ENCODE data around the gene HHIPL1. TPM values are rescaled to one million over a fixed set of nuclear protein-coding genes. Genes with fewer than 3 reads are reported as not detected.

HHIPL1 gene
- total RNA-seq, 1 experiment from 2014 or later = 2.6 TPM

DNA sequence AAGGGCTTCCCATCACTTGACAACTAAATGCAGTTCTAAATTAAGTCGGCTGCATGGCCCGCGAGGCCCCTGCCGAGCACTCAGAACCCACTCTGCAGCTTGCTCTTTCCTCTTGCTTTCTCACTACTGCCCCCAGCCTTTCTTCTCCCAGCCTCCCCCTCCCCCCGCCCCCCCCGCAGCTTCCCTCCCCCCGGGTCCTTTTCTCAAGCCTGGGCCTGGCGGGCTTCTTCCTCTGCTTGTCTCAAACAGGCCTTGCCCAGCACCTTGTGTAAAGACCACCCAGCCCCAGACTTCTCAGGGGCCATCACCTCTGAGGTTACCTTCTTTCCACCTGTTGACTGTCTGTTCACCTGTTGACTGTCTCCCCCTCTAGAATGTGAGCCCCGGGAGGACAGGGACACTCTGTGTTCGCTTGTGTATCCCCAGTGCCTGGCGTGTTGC, 40.2 kb downstream of the HHIPL1 start:
- Mint-ChIP-seq H3K36me3 (ENCODE audit: insufficient read depth in 1 of 3, low read depth in 3 of 3) (no peaks in the 10 kb centered on the region), H3K4me1 (peaks cover 20 to 34% of the 10 kb centered on the region in 2 experiments), H3K9me3 (no peaks in the 10 kb centered on the region), H3K27ac (no peak overlapping the region), H3K27me3 (ENCODE audit: low read depth) (peaks cover 16% of the 10 kb centered on the region), H3K4me3 (peak overlapping the region; percentile 58 to 80)
- no peaks in the 10 kb centered on the region for H3K79me1 ChIP-seq (ENCODE audit: insufficient read depth, low read depth, low read length, poor library complexity, severe bottlenecking)
- TF ChIP-seq, protein P1, sequence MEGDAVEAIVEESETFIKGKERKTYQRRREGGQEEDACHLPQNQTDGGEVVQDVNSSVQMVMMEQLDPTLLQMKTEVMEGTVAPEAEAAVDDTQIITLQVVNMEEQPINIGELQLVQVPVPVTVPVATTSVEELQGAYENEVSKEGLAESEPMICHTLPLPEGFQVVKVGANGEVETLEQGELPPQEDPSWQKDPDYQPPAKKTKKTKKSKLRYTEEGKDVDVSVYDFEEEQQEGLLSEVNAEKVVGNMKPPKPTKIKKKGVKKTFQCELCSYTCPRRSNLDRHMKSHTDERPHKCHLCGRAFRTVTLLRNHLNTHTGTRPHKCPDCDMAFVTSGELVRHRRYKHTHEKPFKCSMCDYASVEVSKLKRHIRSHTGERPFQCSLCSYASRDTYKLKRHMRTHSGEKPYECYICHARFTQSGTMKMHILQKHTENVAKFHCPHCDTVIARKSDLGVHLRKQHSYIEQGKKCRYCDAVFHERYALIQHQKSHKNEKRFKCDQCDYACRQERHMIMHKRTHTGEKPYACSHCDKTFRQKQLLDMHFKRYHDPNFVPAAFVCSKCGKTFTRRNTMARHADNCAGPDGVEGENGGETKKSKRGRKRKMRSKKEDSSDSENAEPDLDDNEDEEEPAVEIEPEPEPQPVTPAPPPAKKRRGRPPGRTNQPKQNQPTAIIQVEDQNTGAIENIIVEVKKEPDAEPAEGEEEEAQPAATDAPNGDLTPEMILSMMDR (conservative IDR thresholded peaks at IDR 0.05) = no peak
- no peak overlapping the region for H3K9ac ChIP-seq (ENCODE audit: extremely low read depth, insufficient read length, low read length)
- peaks cover 8% of the 10 kb centered on the region for H3K23me2 ChIP-seq (ENCODE audit: insufficient read length, low read depth, low read length, poor library complexity, severe bottlenecking)
- H3K56ac ChIP-seq (ENCODE audit: insufficient read length, low read depth, low read length) = no peak overlapping the region
- H3K27ac ChIP-seq (ENCODE audit: insufficient read length, low read depth, low read length) = no peak overlapping the region
- H4K91ac ChIP-seq (ENCODE audit: insufficient read length, low read depth, low read length) = no peak overlapping the region
- H3K4me1 ChIP-seq (ENCODE audit: insufficient read depth, low read length) = no peaks in the 10 kb centered on the region
- H3K4ac ChIP-seq (ENCODE audit: low read depth, low read length) = no peak overlapping the region
- H2BK20ac ChIP-seq (ENCODE audit: low read depth, low read length, poor library complexity, severe bottlenecking) = no peak overlapping the region
- no peaks in the 10 kb centered on the region for H3K79me2 ChIP-seq (ENCODE audit: insufficient read depth, low read length)
- no peak overlapping the region for H2BK15ac ChIP-seq (ENCODE audit: low read depth, low read length)
- H2BK12ac ChIP-seq (ENCODE audit: insufficient read length, low read depth, low read length) = no peak overlapping the region
- DNase-seq = peak; percentile 33
- H3K9me3 ChIP-seq (ENCODE audit: control insufficient read depth, low read depth, low read length) = no peaks in the 10 kb centered on the region
- no peak overlapping the region for H3K18ac ChIP-seq (ENCODE audit: insufficient read length, low read depth, low read length)
- no peaks in the 10 kb centered on the region for H3K27me3 ChIP-seq (ENCODE audit: insufficient read depth, low read length)
- H2BK5ac ChIP-seq (ENCODE audit: insufficient read length, low read length) = no peak overlapping the region
- no peak overlapping the region for H4K5ac ChIP-seq (ENCODE audit: insufficient read length, low read depth, low read length)
- no peaks in the 10 kb centered on the region for H4K20me1 ChIP-seq (ENCODE audit: control insufficient read depth, insufficient read depth, insufficient read length)
- no peak overlapping the region for H3K23ac ChIP-seq (ENCODE audit: insufficient read length, low read depth, low read length)
- H2AFZ ChIP-seq (ENCODE audit: low read length) = no peak overlapping the region
- H3K4me2 ChIP-seq (ENCODE audit: insufficient read depth, insufficient read length, low read length) = no peak overlapping the region
- no peak overlapping the region for H3T11ph ChIP-seq (ENCODE audit: low read length)
- no CpG with 5 or more reads among the region's 11 CpGs for WGBS (ENCODE audit: extremely low coverage, insufficient read length, low lambda C conversion rate)
- H2BK120ac ChIP-seq (ENCODE audit: low read depth, low read length, poor library complexity, severe bottlenecking) = no peak overlapping the region
- H3K14ac ChIP-seq (ENCODE audit: insufficient read depth, low read length) = no peak overlapping the region
- H2AK5ac ChIP-seq (ENCODE audit: insufficient read length, low read length) = no peak overlapping the region
- no peak overlapping the region for H4K8ac ChIP-seq (replicated peaks; ENCODE audit: insufficient read length, low read depth, low read length)

All from H9 (cell line).